Stimulated activated CD4-positive, alpha-beta T cell treated with anti-CD3 and anti-CD28 coated beads, Interleukin-15, amount 100 ng/mL, for 24 hours (primary cell): ENCODE results near the gene RAB27A.
"Not testable (repeated sequence)": the region's sequence is repeated elsewhere in the genome, so short reads cannot be mapped to it uniquely, and the experiment has no call there.

Source experiments
- DNase-seq: peaks from one replicate; pipeline ENCODE4 v3.0.0-alpha.2; 2020

The RAB27A gene

DNA sequence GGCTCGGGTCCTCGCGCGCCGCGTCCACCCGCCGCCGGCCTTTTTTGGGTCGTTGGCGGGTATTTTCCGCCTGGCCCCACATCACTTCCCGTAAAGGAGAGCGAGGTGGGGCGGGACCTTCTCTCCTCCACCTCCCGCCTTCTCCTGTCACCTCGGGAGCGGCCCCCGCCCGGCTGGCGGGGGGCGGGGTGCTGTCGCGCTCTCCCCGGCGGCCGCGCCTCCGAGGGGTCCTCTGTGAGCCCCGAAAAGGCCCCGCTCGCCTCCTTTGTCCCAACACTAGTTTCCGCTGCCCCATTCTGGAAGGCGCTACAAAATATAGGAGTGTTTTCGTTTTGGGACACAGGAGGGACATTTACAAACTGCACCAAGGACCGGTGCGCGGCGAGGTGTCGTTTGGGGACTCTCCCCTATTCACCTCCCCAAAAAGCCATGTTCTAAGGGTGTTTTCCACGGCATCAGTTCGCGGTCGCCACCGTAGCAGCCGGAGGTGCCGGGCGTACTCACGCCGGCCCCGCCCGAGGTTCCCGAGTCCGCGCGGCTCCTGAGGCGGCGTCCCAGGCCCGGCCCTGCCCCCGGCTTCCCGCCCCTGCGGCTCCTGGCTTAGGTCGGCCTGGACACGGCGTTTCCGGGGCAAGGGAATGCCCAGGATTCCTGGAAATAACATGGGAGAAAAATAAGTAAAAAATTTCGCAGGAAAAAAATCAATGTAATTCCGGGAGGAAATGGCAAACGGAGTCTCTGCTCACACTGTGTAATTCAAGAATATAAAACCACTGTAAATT, at the start of gene RAB27A:
RAB27A (minus strand) TSS at position 68 of the 782 bp plus-strand sequence. CDS start 54,879 bp downstream, outside the sequence.
- DNase-seq, result peak; percentile 89

DNA sequence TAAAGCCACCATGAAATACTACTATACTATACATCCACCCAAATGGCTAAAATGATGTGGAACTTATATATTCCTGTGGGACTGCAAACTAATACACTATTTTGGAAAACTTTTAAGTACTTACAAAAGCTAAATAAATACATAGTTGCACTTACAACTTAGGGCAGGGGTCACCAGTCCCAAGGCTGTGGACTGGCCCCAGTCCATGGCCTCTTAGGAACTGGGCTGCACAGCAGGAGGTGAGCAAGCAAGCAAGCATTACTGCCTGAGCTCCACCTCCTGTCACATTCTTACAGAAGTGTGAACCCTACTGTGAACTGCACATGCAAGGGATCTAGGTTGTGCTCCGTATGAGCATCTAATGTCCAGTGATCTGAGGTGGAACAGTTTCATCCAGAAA, 47.5 kb upstream of the RAB27A start:
- DNase-seq, result no peak

DNA sequence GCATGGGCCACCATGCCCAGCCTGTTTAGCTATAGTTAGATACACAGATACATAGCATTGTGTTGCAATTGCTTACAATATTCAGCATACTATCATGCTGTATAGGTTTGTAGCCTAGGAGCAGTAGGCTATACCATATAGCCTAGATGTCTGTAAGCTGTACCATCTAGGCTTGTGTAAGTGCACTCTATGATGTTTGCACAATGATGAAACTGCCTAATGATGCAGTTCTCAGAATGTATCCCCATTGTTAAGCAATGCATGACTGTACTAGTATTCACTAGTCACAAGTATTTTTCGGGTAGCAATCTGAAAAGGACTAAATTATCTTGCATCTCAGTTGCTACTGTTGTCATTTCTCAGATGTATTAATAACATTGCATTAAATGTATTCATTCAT, 45.4 kb upstream of the RAB27A start:
- no peak for DNase-seq

DNA sequence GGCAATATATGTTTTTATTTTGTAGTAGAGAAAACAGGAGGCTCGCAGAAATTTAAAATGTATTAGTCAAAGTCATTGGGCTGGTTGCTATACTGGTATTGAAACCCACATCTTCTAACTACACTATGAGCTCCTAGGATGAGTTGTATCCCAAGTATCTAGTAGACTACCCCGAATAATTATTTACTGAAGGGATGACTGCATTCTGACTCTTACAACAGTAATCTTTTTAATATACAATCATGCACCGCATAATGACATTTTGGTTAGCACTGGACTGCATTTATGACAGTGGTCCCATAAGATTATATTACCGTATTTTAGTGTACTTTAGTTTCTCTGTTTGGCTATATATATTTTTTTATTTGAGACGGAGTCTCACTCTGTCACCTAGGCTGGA, 44.8 kb upstream of the RAB27A start:
- no peak for DNase-seq

DNA sequence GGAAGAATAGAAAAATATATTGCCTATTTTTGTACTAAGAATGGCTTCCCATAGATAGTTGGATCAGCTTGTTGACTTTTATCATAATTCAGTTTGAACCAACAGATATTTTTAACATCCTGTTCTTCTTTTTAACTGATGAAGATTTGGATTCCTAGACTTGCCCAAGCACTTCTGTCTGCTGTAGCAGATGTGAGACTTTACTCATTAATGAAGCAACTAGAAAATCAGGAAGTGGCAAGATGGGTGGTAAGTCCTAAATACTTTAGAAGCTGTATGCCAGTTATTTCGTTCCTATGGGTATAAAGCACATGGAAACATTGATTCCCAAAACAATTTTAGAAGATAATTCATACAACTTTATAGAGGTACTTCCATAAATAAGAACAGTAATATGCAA, 37.8 kb upstream of the RAB27A start:
- no peak for DNase-seq

DNA sequence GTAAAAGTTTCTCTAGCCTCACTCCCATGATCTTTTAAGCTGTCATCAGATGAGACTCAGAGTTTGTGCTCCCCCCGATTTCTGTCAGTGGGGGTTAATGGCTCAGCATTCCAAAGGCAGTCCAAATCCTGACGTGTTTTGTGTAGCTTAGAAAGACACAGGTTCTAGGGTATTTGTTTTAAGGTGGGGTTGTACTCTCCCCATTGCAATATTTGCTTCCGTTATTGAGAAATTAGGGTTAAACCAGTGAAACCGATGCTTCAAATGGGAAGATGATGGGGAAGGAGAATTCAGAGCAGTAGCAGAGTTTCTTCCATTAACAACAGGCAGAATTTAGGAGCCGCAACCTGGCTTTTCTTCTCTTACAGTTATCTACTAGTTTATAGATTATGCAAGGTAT, 32.9 kb upstream of the RAB27A start:
- no peak for DNase-seq

DNA sequence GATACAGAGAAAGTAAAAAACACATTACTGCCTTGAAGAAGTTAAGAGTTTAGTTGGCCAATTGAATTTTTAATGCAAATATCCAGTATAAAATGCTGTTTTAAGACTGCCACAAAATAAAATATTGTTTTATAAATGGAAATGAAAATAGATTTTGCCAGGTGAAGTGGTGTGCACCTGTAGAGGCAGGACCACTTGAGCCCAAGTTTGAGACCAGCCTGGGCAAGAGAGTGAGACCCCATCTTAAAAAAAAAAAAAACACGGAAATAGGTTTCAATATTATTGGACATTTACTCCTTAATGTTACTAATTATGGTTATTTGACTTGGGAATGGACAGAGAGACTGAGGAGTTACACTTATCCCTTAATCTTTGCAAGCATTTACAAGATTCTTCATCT, 31.4 kb upstream of the RAB27A start:
- DNase-seq, result no peak

DNA sequence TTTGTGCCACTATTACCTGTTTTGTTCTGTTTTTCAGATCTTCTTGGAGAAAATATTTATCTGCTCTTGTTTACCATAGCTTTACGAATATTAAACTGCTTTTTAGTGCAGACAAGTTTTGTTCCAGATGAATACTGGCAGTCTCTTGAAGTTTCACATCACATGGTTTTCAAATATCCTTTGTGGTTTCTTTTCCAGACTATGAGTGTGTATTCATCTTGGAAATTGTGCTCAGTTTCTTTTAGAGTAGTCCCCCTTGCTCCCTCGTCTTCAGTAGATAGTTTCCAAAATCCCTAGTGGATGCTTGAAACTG, 30.6 kb upstream of the RAB27A start:
- DNase-seq, result no peak

DNA sequence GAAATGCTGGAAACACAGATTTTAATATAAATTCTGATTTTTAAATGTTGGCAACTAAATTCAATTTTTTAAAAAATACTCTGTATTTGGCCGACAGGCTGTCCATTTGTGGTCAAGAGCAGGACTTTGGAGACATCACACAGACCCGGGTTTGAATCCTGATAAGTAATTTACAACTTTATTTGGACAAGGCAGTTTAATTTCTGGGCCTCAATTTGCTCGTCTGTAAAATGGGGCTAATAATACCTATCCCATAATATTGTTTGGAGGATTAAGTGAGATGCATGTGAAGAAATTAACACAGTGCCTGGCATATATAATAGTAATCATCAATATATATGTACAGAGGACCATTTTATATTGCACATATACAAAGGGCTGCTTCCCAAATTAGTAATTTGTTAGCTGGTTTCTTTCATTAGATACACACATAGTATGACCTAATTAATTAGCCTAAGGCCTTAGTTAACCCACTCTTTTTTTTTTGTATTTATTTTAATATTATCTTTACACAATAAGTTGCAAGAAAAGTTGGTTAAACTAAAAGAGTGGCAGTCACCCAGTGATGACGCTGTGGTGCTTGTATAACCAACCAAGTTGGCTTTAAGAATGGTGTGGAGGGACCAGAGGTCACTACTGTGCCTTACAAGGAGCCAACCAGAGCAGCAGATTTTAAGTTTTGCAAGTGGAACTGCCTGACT, 30.1 kb upstream of the RAB27A start:
- DNase-seq, result no peak

DNA sequence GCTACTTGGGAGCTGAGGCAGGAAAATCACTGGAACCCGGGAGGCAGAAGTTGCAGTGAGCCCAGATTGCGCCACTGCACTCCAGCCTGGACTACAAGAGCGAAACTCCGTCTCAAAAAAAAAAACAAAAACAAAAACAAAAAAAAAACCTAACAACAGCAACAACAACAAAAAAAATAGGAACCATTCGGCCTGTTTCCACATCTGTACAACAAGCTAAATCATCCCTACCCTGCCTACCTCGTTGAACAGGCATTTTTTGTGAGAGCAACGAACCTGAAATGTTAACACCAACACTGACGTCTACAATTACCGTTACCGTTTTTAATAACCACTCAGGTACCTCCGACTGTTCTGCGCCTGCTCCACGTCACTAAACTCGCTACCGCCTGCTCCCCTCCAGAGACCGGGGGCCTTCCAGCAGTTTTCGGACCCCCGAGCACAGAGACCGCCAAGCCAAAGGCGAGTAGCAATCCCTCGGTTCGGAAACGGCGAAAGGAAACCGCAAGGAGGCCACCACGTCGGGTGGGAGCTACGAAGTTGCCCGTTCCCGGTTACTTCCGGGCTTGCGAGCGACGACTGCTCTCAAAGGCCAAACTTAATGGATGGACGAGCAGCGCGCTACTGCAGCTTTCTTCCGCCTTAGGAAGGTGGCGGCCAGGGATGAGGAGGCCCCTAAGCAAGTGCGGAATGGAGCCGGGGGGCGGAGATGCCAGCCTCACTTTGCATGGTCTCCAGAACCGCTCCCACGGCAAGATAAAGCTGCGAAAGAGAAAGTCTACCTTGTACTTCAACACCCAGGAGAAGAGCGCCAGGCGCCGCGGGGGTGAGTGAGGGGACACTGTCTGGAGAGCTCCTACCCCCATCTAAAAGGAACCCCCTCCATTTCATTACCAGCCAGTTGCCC, 29.2 kb upstream of the RAB27A start, which contains the start of the genes PIGB and PIGBOS1:
PIGB (plus strand) TSS at position 635 of the 907 bp plus-strand sequence; CDS start at position 664, 29 bp downstream.
PIGBOS1 (minus strand) TSS at position 536 of the 907 bp plus-strand sequence. CDS start 1,331 bp downstream, outside the sequence.
- DNase-seq, result peak; percentile 83

DNA sequence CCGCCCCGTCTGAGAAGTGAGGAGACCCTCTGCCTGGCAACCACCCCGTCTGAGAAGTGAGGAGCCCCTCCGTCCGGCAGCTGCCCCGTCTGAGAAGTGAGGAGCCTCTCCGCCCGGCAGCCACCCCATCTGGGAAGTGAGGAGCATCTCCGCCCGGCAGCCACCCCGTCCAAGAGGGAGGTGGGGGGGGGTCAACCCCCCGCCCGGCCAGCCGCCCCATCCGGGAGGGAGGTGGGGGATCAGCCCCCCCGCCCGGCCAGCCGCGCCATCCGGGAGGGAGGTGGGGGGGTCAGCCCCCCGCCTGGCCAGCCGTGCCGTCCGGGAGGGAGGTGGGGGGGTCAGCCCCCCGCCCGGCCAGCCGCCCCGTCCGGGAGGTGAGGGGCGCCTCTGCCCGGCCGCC, 13.2 kb upstream of the RAB27A start:
- not testable (repeated sequence) for DNase-seq

DNA sequence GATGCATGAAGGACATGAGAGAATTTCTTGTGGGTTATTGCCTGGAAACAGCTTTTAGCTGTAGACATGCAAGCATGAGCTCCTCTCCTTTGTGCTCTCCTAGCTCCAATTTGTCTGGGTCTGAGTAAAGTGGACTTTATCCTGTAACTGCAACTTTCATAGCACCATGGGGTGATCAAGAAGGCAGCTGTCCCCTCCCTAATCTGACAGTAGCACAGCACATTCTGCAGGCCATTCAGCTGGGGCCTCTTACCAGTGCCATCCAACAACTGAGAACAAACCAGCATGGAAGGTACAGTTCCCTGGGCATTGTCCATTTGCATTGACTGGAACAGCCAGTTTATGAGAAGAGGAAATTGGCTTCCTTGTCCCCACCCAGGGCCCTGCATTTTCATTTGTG, 7.7 kb upstream of the RAB27A start:
- no peak for DNase-seq

DNA sequence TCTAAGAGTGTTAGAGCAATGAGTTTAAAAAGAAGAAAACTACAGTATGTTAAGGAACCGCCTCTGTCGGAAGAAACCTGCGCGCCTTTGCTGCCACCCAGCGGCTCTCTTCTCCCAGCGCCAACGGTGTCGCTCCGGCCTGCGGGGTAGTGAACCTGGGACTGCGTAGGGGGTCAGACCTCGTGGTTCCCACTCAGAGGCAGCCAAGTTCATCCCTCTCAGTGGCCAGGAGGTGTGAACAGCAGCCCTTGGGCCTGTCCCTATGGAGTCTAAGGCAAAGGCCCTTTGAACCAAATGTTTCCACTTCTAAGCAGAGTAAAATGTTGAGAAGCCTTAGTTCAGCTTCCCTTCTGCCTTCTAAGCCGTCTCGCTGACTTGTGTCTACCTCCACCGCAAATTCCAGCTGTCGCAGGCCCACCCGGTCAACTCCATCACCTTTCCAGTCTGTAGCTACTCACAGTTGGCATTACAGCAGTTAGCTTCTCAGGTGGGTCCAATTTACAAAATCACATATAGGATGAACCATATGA, 980 bp upstream of the RAB27A start:
- peak; percentile 88 for DNase-seq

DNA sequence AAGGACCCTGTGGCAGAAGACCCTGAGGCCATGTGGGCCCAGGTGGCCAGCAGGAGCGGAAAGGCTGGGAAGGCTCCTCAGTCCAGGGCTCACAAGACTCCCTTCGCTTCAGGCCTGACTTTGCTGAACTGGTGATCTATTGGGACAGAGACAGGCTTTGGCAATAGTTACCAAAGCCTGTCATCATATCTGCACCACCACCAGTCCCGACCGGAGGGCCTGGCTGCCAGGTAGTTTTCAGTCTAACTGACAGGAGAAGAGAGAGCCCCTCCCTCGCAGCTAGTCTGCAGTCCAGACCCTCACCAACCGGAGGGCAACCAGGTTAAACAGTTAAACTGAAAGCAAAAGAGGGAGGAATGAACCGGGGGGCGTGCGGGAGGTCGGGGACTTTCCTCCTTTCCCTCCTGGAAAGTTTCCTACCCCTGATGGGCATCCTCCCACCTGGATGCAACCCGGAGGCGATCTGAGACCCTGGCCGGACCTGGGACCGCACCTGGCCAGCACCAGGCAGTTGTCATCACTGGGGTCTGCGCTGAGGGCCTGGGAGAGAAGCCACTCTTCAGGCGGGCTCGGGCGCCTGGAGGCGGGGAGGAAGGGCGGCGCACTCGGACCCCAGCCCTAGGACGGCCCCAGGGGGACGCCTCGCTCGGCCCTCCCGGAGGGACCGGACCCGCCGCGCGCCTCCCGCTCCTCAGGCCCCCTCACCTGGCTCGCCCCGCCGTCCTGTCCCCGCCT, 435 bp downstream of the RAB27A start:
- peak; percentile 55 for DNase-seq

DNA sequence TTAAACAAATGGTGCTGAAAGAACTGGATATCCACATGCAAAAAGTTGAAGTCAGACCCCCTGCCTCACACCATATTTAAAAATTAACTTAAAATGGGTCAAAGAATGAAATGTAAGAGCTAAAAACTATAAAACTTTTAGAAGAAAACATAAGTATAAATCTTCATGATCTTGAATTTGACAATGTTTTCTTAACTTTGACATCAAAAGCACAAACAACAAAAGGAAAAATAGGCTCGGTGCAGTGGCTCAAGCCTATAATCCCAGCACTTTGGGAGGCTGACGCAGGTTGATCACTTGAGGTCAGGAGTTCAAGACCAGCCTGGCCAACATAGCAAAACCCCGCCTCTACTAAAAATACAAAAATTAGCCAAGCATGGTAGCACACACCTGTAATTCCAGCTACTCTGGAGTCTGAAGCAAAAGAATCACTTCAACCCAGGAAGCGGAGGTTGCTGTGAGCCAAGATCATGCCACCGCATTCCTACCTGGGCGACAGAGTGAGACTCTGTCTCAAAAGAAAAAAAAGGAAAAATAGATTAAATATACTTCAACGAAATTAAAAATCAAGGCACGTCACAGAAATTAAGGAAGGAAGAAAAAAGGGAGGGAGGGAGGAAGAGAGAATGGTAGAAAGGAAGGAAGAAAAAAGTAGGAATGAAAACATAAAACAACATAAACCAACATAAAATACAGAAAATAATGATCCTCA, 1.5 kb downstream of the RAB27A start:
- no peak for DNase-seq

DNA sequence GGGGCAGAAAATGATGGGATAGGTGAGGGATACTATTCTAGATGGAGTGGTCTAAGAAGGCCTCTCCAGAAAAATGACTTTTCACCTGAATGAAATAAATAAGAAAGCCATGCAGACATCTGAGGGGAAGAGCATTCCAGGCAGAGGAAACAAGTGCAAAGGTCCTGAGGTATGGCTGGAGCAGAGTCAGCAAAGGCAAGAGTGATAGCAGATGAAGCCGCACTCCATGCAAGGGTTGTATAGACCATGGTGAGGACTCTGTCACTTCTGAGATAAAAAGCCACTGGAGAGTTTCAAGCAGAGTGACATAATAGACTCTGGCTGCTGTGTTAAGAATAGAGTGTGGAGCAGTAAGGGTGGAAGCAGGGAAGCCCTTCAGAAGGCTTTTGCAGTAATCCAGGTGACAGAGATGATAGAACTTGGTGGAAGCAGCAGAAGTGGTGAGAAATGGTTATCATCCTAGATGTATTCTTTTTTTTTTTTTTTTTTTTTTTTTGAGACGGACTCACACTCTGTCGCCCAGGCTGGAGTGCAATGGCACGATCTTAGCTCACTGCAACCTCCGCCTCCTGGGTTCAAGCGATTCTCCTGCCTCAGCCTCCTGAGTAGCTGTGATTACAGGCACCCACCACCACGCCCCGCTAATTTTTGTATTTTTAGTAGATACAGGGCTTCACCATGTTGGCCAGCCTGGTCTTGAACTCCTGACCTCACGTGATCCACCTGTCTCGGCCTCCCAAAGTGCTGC, 3.0 kb downstream of the RAB27A start:
- DNase-seq, result not testable (repeated sequence)

DNA sequence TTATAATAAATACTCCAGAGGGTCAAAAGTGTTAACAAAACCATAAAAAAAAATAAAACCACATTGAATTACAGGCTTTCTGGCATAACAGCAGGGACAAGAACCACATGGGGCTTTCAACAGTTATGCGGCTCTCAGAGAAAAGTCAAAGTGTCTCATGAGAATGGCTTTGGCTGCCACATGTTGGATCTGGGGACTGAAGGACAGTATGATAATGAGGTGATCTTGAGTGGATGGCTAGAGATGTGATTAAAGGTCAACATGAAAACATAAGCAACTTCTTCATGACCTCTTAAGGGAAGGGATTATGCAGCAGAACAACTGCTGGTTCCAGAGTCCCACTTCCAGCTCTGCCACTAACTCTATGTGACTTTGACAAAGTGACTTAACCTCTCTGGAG, 5.2 kb downstream of the RAB27A start:
- DNase-seq, result no peak

DNA sequence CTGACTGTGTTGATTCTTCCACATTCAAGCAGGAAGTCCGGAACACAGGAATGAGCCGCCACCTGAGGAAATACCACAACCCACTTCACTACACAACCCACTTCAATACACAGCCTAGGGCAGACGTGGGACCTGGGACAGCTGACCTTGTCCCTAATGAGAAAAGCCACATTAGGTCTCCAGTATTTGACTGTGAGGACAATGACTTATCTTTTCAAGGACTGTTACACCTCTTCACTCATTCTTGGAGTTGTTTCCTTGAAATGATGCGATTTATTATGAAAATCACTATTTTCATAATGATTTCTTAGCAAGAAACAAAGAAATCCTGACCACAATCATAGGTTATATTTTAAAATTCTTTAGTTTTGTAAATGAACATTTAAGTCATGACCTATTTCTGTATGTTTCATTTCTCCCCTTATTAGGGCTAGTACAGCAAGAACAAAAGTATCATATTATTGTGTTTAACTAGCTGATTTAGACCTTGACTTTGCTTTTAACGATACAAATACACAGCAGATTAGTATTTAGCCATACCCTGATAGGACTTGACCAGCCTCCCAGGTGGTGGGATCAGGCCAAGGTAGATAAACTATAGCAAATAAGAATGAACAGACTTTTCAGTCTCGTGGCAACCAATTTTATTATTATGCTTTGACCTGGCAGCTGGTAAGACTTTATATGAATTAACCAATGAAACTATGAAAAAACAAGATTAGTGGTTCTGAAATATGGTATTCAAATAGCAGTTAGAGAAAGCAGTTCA, 6.0 kb downstream of the RAB27A start:
- DNase-seq, result no peak

DNA sequence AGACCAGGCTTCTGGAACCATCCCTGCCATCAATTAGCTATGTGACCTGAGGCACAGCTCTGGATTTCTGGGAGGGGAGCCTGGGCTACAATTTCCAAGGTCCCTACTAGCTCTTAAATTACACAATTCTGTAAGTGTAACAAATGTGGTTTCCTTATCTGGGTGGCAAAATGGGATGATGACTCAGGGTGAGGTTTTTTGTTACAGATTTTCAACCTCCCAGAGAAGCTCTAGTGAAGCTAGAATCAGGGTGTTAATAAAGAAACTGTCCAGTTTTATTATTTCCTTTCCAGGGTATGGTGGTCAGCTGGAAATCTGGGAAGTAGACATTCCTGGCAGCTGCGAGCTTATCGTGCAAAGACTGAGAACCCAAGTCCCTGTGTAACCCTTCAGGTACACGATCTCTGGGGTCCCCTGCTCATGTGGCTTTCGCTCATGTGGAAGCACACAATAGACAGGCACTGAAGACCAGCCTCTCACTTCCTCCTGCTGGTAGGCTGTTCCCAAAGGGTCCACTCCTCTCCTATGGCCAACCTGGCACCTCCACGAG, 7.3 kb downstream of the RAB27A start:
- DNase-seq, result peak; percentile 23
